ENCODE measurements around the gene ETV4. TPM values are rescaled to one million over a fixed set of nuclear protein-coding genes. Genes with fewer than 3 reads are reported as not detected.

Gene ETV4
- total RNA-seq, 2 experiments from 2014 or later = not detected

GRCh38 chr17:43530288-43531081 is 15.7 kb downstream of the ETV4 start:
- TF ChIP-seq EZH2phosphoT487 (IDR thresholded peaks at IDR 0.05; ENCODE audit: borderline replicate concordance, low read depth, low read length) (no peak), CTCF (conservative IDR thresholded peaks at IDR 0.05; ENCODE audit: low read length) (no peak)
- H3K27ac ChIP-seq (ENCODE audit: low read depth, low read length, poor library complexity, severe bottlenecking) = no peak overlapping the region
- H3K4me2 ChIP-seq (ENCODE audit: low read length) = no peak overlapping the region
- POLR2A ChIA-PET = no interaction called here
- H3K4me3 ChIP-seq (ENCODE audit: low read depth, low read length, poor library complexity, severe bottlenecking) = no peak overlapping the region
- no peaks in the 10 kb centered on the region for H3K79me2 ChIP-seq (ENCODE audit: insufficient read depth, low read depth, low read length)
- no peaks in the 10 kb centered on the region for H3K4me1 ChIP-seq (ENCODE audit: insufficient read depth, low read length, poor library complexity, severe bottlenecking)
- H3K9me2 ChIP-seq (ENCODE audit: insufficient read depth, low read length) = no peaks in the 10 kb centered on the region
- no peak for DNase-seq (ENCODE audit: low spot score)
- CTCF ChIA-PET (ENCODE audit: unreplicated experiment) = no interaction called here
- BruUV-seq (replicated peaks) = no TSS peak
- no peaks in the 10 kb centered on the region for H4K20me1 ChIP-seq (ENCODE audit: insufficient read depth, low read length)
- peaks cover 10% of the 10 kb centered on the region; the same call in 1 of the 2 replicates for H3K36me3 ChIP-seq (ENCODE audit: insufficient read depth, low read length)
- H2AFZ ChIP-seq (ENCODE audit: low read length) = no peak overlapping the region
- no peaks in the 10 kb centered on the region for H3K9me3 ChIP-seq (ENCODE audit: low read length)
- intact Hi-C loops (cut with micrococcal nuclease; ENCODE audit: unreplicated experiment) = no loop called here

GRCh38 chr17:43529947-43530287 is 16.2 kb downstream of the ETV4 start:
- TF ChIP-seq EZH2phosphoT487 (IDR thresholded peaks at IDR 0.05; ENCODE audit: borderline replicate concordance, low read depth, low read length) (no peak), CTCF (conservative IDR thresholded peaks at IDR 0.05; ENCODE audit: low read length) (no peak)
- H3K27ac ChIP-seq (ENCODE audit: low read depth, low read length, poor library complexity, severe bottlenecking) = no peak overlapping the region

More at GRCh38 chr17:43529947-43530287, 16.2 kb downstream of the ETV4 start:
- H4K20me1 ChIP-seq (ENCODE audit: insufficient read depth, low read length) = no peaks in the 10 kb centered on the region
- ChIA-PET CTCF (ENCODE audit: unreplicated experiment) (no interaction called here), POLR2A (no interaction called here)
- H3K4me2 ChIP-seq (ENCODE audit: low read length) = no peak overlapping the region
- H2AFZ ChIP-seq (ENCODE audit: low read length) = no peak overlapping the region
- H3K9me3 ChIP-seq (ENCODE audit: low read length) = no peaks in the 10 kb centered on the region
- no peaks in the 10 kb centered on the region for H3K4me1 ChIP-seq (ENCODE audit: insufficient read depth, low read length, poor library complexity, severe bottlenecking)
- BruUV-seq (replicated peaks) = no TSS peak
- no peak overlapping the region for H3K4me3 ChIP-seq (ENCODE audit: low read depth, low read length, poor library complexity, severe bottlenecking)
- peaks cover 16% of the 10 kb centered on the region; the same call in 1 of the 2 replicates for H3K36me3 ChIP-seq (ENCODE audit: insufficient read depth, low read length)
- H3K79me2 ChIP-seq (ENCODE audit: insufficient read depth, low read depth, low read length) = no peaks in the 10 kb centered on the region
- no peak for DNase-seq (ENCODE audit: low spot score)
- intact Hi-C loops (cut with micrococcal nuclease; ENCODE audit: unreplicated experiment) = no loop called here
- H3K9me2 ChIP-seq (ENCODE audit: insufficient read depth, low read length) = no peaks in the 10 kb centered on the region
